GM19467 (cell line): ENCODE data around the gene SPATS2.

Experiments used
- ATAC-seq: cut with Tn5 transposase; IDR thresholded peaks from one replicate; pipeline ENCODE4 v1.9.1; 2021; ENCODE audit warnings: mild to moderate bottlenecking, moderate library complexity; ENCODE audit not compliant: unreplicated experiment

Gene SPATS2

GRCh38 chr12:49567611-49568441, 200.6 kb downstream of the SPATS2 start, which contains the start of gene MCRS1:
MCRS1 (minus strand) TSS chr12:49568142; CDS start chr12:49566731, 1,411 bp downstream.
- peak; percentile 68 for ATAC-seq

- peak; percentile 15 for ATAC-seq
Measured at GRCh38 chr12:49568442-49569162, 201.3 kb downstream of the SPATS2 start.
